Common myeloid progenitor, CD34-positive (primary cell): ENCODE measurements around the gene ITGBL1.

Experiments
- CTCF ChIA-PET: fragments of 350-600 bp; sonication (Branson Sonifier 250); formaldehyde crosslinking; loops from one replicate; lab custom pipeline; 2021; ENCODE audit warnings: antibody characterized with exemption; lab: Charles Lee
- POLR2A ChIA-PET: fragments of 350-600 bp; sonication (Branson Sonifier 250); formaldehyde crosslinking; loops from one replicate; lab custom pipeline; 2021; ENCODE audit warnings: antibody characterized with exemption; lab: Charles Lee
- DNase-seq, 3 donors: peaks; one replicate each; pipeline versions ENCODE4 v3.0.0 to v3.0.0-alpha.2; 2013
- H3K27ac ChIP-seq, 2 experiments: 1 replicate in 1 of 2; 2 replicates in 1 of 2; pipeline ENCODE4 v1.7.0; 2013; ENCODE audit warnings: inconsistent platforms in 2 of 2, low read length in 2 of 2, mild to moderate bottlenecking in 2 of 2, low read depth in 1 of 2, moderate library complexity in 1 of 2; ENCODE audit not compliant: severe bottlenecking in 2 of 2, insufficient read depth in 1 of 2, poor library complexity in 1 of 2
- H3K27me3 ChIP-seq, 5 experiments: replicated peaks in 2 of 5; 1 replicate in 3 of 5; 2 replicates in 2 of 5; pipeline versions ENCODE4 v1.6.1 to v1.7.0; 2013; ENCODE audit warnings: low read length in 4 of 5, mild to moderate bottlenecking in 2 of 5, moderate library complexity in 2 of 5, inconsistent platforms in 1 of 5; ENCODE audit not compliant: insufficient read depth in 5 of 5, control insufficient read depth in 4 of 5
- H3K36me3 ChIP-seq, 4 experiments: 1 replicate in 2 of 4; 2 replicates in 2 of 4; pipeline versions ENCODE4 v1.6.1 to v1.7.0; 2013; ENCODE audit warnings: low read length in 3 of 4, control low read depth in 1 of 4, mild to moderate bottlenecking in 1 of 4; ENCODE audit not compliant: control insufficient read depth in 4 of 4, insufficient read depth in 4 of 4
- H3K4me1 ChIP-seq, 4 experiments: 1 replicate in 3 of 4; 2 replicates in 1 of 4; pipeline versions ENCODE4 v1.6.1 to v1.7.1; 2013; ENCODE audit warnings: low read length in 3 of 4, mild to moderate bottlenecking in 3 of 4, control low read depth in 1 of 4, inconsistent platforms in 1 of 4, moderate library complexity in 1 of 4; ENCODE audit not compliant: control insufficient read depth in 4 of 4, insufficient read depth in 4 of 4; ENCODE audit errors: control extremely low read depth in 1 of 4
- H3K4me3 ChIP-seq, 7 experiments: 1 replicate in 4 of 7; 2 replicates in 3 of 7; pipeline versions ENCODE4 v1.5.1 to v1.7.0; 2013; ENCODE audit warnings: mild to moderate bottlenecking in 7 of 7, low read length in 6 of 7, moderate library complexity in 6 of 7, inconsistent platforms in 2 of 7, low read depth in 2 of 7, control low read depth in 1 of 7; ENCODE audit not compliant: insufficient read depth in 4 of 7, control insufficient read depth in 1 of 7; ENCODE audit errors: extremely low read depth in 1 of 7
- H3K9me3 ChIP-seq, 5 experiments: 1 replicate in 4 of 5; 2 replicates in 1 of 5; pipeline versions ENCODE4 v1.6.1 to v1.7.1; 2013; ENCODE audit warnings: low read length in 4 of 5, mild to moderate bottlenecking in 2 of 5, inconsistent platforms in 1 of 5, low read depth in 1 of 5, moderate library complexity in 1 of 5; ENCODE audit not compliant: control insufficient read depth in 4 of 5, insufficient read depth in 2 of 5; ENCODE audit errors: control extremely low read depth in 1 of 5
- WGBS: methylation state at CpG from one replicate; pipeline ENCODE4 v1.1.5; 2013; ENCODE audit not compliant: insufficient coverage; 5-methylcytosine and 5-hydroxymethylcytosine counted together

The ITGBL1 gene

GRCh38 chr13:101752432-101752831 lies 300.0 kb downstream of the ITGBL1 start:
- peaks cover 0 to 3% (median 0%) of the 10 kb centered on the region in 5 experiments for H3K27me3 ChIP-seq
- no peaks in the 10 kb centered on the region for H3K36me3 ChIP-seq
- H3K4me3 ChIP-seq, result no peak overlapping the region
- H3K9me3 ChIP-seq, result no peaks in the 10 kb centered on the region
- POLR2A ChIA-PET, result no interaction called here
- 100% methylated on average over 1 of the region's 3 CpGs for WGBS
- peaks cover 0 to 3% (median 0%) of the 10 kb centered on the region in 4 experiments for H3K4me1 ChIP-seq
- CTCF ChIA-PET, result no interaction called here
- DNase-seq, result no peak
- H3K27ac ChIP-seq, result no peak overlapping the region

GRCh38 chr13:101755228-101755887 lies 302.9 kb downstream of the ITGBL1 start:
- 96% methylated on average over 3 of the region's 6 CpGs for WGBS
- Histone ChIP-seq H3K4me1 (peaks cover 0 to 3% (median 0%) of the 10 kb centered on the region in 4 experiments), H3K9me3 (no peaks in the 10 kb centered on the region), H3K27ac (no peak overlapping the region), H3K4me3 (no peak overlapping the region), H3K27me3 (peaks cover 0 to 8% (median 3%) of the 10 kb centered on the region in 5 experiments), H3K36me3 (no peaks in the 10 kb centered on the region)
- ChIA-PET POLR2A (no interaction called here), CTCF (no interaction called here)
- DNase-seq, result no peak

- Histone ChIP-seq H3K4me1 (no peaks in the 10 kb centered on the region), H3K9me3 (no peaks in the 10 kb centered on the region), H3K4me3 (no peak overlapping the region), H3K27ac (no peak overlapping the region), H3K36me3 (no peaks in the 10 kb centered on the region), H3K27me3 (peaks cover 0 to 8% (median 0%) of the 10 kb centered on the region in 5 experiments)
- WGBS, result no CpG with 5 or more reads among the region's 1 CpG
- DNase-seq, result peak; percentile 21 to 55 (median 40)
- ChIA-PET CTCF (interaction anchor here (0.6 to 2.3 kb wide), 10 partner anchors 9 to 843 kb away, joined by 3 to 5 read pairs (median 4); no protein-coding TSS in a partner anchor), POLR2A (interaction anchor here (0.6 kb wide), 1 partner anchor 107 kb away, joined by 3 read pairs; no protein-coding TSS in a partner anchor)
These were observed 305.1 kb downstream of the ITGBL1 start for GRCh38 chr13:101757446-101758039.

- DNase-seq, result no peak
- WGBS, result 0% methylated on average over 1 of the region's 1 CpG
- peaks cover 0 to 8% (median 0%) of the 10 kb centered on the region in 5 experiments for H3K27me3 ChIP-seq
- no peak overlapping the region for H3K27ac ChIP-seq
- CTCF ChIA-PET, result interaction anchor here (1.4 kb wide), 1 partner anchor 247 kb away, joined by 5 read pairs; no protein-coding TSS in a partner anchor
- no peak overlapping the region for H3K4me3 ChIP-seq
- no peaks in the 10 kb centered on the region for H3K9me3 ChIP-seq
- POLR2A ChIA-PET, result no interaction called here
- no peaks in the 10 kb centered on the region for H3K36me3 ChIP-seq
- H3K4me1 ChIP-seq, result no peaks in the 10 kb centered on the region
These were observed 310.7 kb downstream of the ITGBL1 start for GRCh38 chr13:101763191-101763590.
